Panc1 (cell line): ENCODE data around the gene CD83. TPM values are rescaled to one million over a fixed set of nuclear protein-coding genes. Genes with fewer than 3 reads are reported as not detected.

Source experiments
- ATAC-seq: fragments of 200-7000 bp; cut with Tn5 transposase; 2 replicates; pipeline ENCODE4 v1.9.1; 2020; ENCODE audit warnings: mild to moderate bottlenecking, moderate library complexity
- BruUV-seq: library from RNA; stranded (reverse); fragments of 400-500 nt; replicated peaks from 2 replicates; lab custom pipeline; 2021; lab: Mats Ljungman, UMichigan
- CTCF ChIA-PET: fragments of 300-600 bp; sonication (Branson Sonifier 250); formaldehyde crosslinking; loops from one replicate; lab custom pipeline; 2022; ENCODE audit warnings: antibody characterized with exemption; lab: Charles Lee
- POLR2A ChIA-PET: fragments of 300-600 bp; sonication (Branson Sonifier 250); formaldehyde crosslinking; loops from one replicate; lab custom pipeline; 2022; ENCODE audit warnings: antibody characterized with exemption; lab: Charles Lee
- DNase-seq: peaks from one replicate; pipeline ENCODE4 v3.0.0-alpha.2; 2010; ENCODE audit warnings: low read depth, low spot score
- H3K27ac ChIP-seq: 2 replicates; pipeline ENCODE4 v1.5.1; 2011; ENCODE audit warnings: mild to moderate bottlenecking, low read length, inconsistent platforms
- H3K27me3 ChIP-seq: fragments of 200-500 bp; sonication (Bioruptor generic); 2 replicates; pipeline ENCODE4 v1.6.0; 2014; ENCODE audit warnings: low read length, inconsistent platforms; ENCODE audit not compliant: control insufficient read depth, insufficient read depth
- H3K36me3 ChIP-seq: fragments of 200-500 bp; sonication (Bioruptor generic); 2 replicates; pipeline ENCODE4 v1.5.1; 2014; ENCODE audit warnings: inconsistent platforms, mild to moderate bottlenecking, low read length, moderate library complexity; ENCODE audit not compliant: control insufficient read depth, insufficient read depth
- H3K4me1 ChIP-seq: 2 replicates; pipeline ENCODE4 v1.5.1; 2011; ENCODE audit warnings: inconsistent platforms, mild to moderate bottlenecking, low read length, moderate library complexity; ENCODE audit not compliant: control insufficient read depth, insufficient read depth
- H3K4me3 ChIP-seq, 2 experiments: 2 replicates each; pipeline ENCODE4 v1.5.1; 2011 to 2012; ENCODE audit warnings: low read depth in 2 of 2, low read length in 2 of 2, mild to moderate bottlenecking in 2 of 2, inconsistent platforms in 1 of 2, moderate library complexity in 1 of 2
- H3K9me3 ChIP-seq: fragments of 200-500 bp; sonication (Bioruptor generic); 2 replicates; pipeline ENCODE4 v1.5.1; 2014; ENCODE audit warnings: low read depth, mild to moderate bottlenecking, inconsistent platforms, low read length, moderate library complexity; ENCODE audit not compliant: control insufficient read depth, insufficient read depth
- CTCF ChIP-seq: fragments of 450-650 bp; IDR thresholded peaks from 2 replicates; pipeline ENCODE4 v1.5.1; 2017; ENCODE audit warnings: mild to moderate bottlenecking
- POLR2AphosphoS5 ChIP-seq: IDR thresholded peaks from 2 replicates; pipeline ENCODE4 v1.6.1; 2012; ENCODE audit warnings: mild to moderate bottlenecking, low read depth, low read length, moderate library complexity
- REST ChIP-seq, 2 experiments: IDR thresholded peaks; 2 replicates each; pipeline ENCODE4 v1.6.1; 2011 to 2012; ENCODE audit warnings: low read depth in 2 of 2, control low read depth in 1 of 2, low read length in 1 of 2, mild to moderate bottlenecking in 1 of 2, moderate library complexity in 1 of 2; ENCODE audit not compliant: insufficient read depth in 1 of 2
- SIN3A ChIP-seq: IDR thresholded peaks from 2 replicates; pipeline ENCODE4 v1.6.1; 2012; ENCODE audit warnings: low read depth, mild to moderate bottlenecking, low read length, moderate library complexity, borderline replicate concordance; ENCODE audit not compliant: insufficient read depth
- TCF7L2 ChIP-seq: IDR thresholded peaks from 2 replicates; pipeline ENCODE4 v1.6.1; 2011; ENCODE audit warnings: mild to moderate bottlenecking, low read depth, low read length, inconsistent platforms
- in situ Hi-C: cut with HindIII; loops from 2 replicates; pipeline ENCODE4 v1.10.0; 2016; ENCODE audit warnings: low sequenced_read_pairs, low pct_unique_long_range_greater_than_20kb
- intact Hi-C: fragments of 100-400 bp; cut with micrococcal nuclease; formaldehyde crosslinking; loops from one replicate; pipeline ENCODE4 v1.10.0; 2022; ENCODE audit not compliant: unreplicated experiment
- total RNA-seq: library from RNA; stranded (reverse); gene quantifications from one replicate; pipeline ENCODE4 v1.2.1, GENCODE V29; 2021; ENCODE audit not compliant: unreplicated experiment

Gene CD83
- total RNA-seq, 1 experiment from 2014 or later = 5.3 TPM

- H3K27me3 ChIP-seq = no peaks in the 10 kb centered on the region; the same call in 1 of the 2 replicates
- no peak overlapping the region for H3K27ac ChIP-seq
- DNase-seq (no peak), ATAC-seq (no peak)
- ChIA-PET CTCF (no interaction called here), POLR2A (no interaction called here)
- H3K4me3 ChIP-seq = no peak overlapping the region
- H3K9me3 ChIP-seq = no peaks in the 10 kb centered on the region
- intact Hi-C loops = no loop called here
- in situ Hi-C loops = no loop called here
- no TSS peak for BruUV-seq
- no peaks in the 10 kb centered on the region for H3K36me3 ChIP-seq
- no peaks in the 10 kb centered on the region for H3K4me1 ChIP-seq
- TF ChIP-seq POLR2AphosphoS5 = no peak
- no peak for TF ChIP-seq REST (IDR thresholded peaks at IDR 0.05; ENCODE audit: insufficient read depth in 1 of 2, low read depth in 2 of 2, low read length in 1 of 2)
- no peak for TF ChIP-seq SIN3A
- TF ChIP-seq CTCF = no peak
These were observed 45.3 kb downstream of the CD83 start for GRCh38 chr6:14162826-14163225.

GRCh38 chr6:14165091-14165490 is 47.5 kb downstream of the CD83 start:
- DNase-seq (no peak), ATAC-seq (no peak)
- in situ Hi-C loops (no loop called here), intact Hi-C loops (no loop called here)
- Histone ChIP-seq H3K4me3 (no peak overlapping the region), H3K36me3 (no peaks in the 10 kb centered on the region), H3K9me3 (peaks cover 10% of the 10 kb centered on the region), H3K4me1 (no peaks in the 10 kb centered on the region), H3K27me3 (no peaks in the 10 kb centered on the region), H3K27ac (no peak overlapping the region)
- TF ChIP-seq SIN3A (no peak), REST (IDR thresholded peaks at IDR 0.05; ENCODE audit: insufficient read depth in 1 of 2, low read depth in 2 of 2, low read length in 1 of 2) (no peak), CTCF (no peak), TCF7L2 (no peak), POLR2AphosphoS5 (no peak)
- no TSS peak for BruUV-seq
- POLR2A ChIA-PET = interaction anchor here (0.6 kb wide), 1 partner anchor 38 kb away, joined by 3 read pairs; no protein-coding TSS in a partner anchor
- CTCF ChIA-PET = no interaction called here
